GM12891 (cell line): ENCODE data around the gene FAM227A.

Experiments used
- POLR2A ChIP-seq: IDR thresholded peaks from 2 replicates; pipeline ENCODE4 v1.6.1; 2011; ENCODE audit warnings: low read depth, low read length, control low read depth
- POLR2AphosphoS5 ChIP-seq: IDR thresholded peaks from 2 replicates; pipeline ENCODE4 v1.6.1; 2011; ENCODE audit warnings: low read depth, low read length, control low read depth
- POU2F2 ChIP-seq: IDR thresholded peaks from 2 replicates; pipeline ENCODE4 v1.6.1; 2011; ENCODE audit warnings: low read depth, mild to moderate bottlenecking, control low read depth, low read length, moderate library complexity
- SPI1 ChIP-seq: IDR thresholded peaks from 2 replicates; pipeline ENCODE4 v1.6.1; 2011; ENCODE audit warnings: low read depth, low read length, control low read depth

DNA sequence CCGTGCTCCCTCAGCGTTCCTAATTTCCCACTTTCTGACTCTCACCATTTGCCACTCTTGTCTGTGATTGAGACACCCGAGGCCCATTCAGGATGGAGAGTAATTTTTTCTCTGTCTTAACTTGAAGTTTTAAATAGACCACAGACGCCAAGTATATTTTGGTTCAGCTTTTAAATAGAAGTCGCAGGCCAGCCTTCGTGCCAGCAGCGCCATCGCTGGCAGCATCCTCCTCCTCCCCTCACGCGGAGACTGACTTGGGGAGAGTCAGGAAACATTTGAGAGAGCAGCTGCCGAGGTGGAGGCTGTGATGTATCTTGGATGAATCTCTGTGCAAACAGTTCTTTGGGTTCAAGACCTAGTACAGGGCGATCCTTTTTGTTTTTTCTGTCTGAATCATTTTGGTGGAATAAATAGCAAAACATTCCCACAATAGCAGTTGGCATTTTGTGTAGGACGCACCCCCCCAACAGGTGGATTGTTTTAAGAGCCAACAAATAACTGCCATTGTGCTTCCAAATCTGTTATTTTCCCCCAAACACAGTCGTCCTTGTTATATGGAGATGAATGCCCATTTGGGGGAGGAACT is 85.3 kb downstream of the FAM227A start:
- no peak for TF ChIP-seq POLR2AphosphoS5
- TF ChIP-seq POLR2A, result no peak
- no peak for TF ChIP-seq SPI1
- TF ChIP-seq POU2F2, result no peak
